GM13977 (cell line): ENCODE measurements around the gene DNMBP.
"Not testable (repeated sequence)": the region's sequence is repeated elsewhere in the genome, so short reads cannot be mapped to it uniquely, and the experiment has no call there.

Experiments
- DNase-seq: peaks from one replicate; pipeline ENCODE4 v3.0.0; 2012; ENCODE audit warnings: low spot score
- in situ Hi-C: fragments of 300-500 bp; cut with MboI; formaldehyde crosslinking; loops from one replicate; pipeline ENCODE4 v1.12.0; 2022; ENCODE audit warnings: low sequenced_read_pairs, low pct_unique_long_range_greater_than_20kb, mixed read lengths, inconsistent platforms; ENCODE audit not compliant: unreplicated experiment
- TF ChIP-seq, protein P1 (sequence below): IDR thresholded peaks from 2 replicates; pipeline ENCODE4 v1.5.1; 2012; ENCODE audit warnings: mild to moderate bottlenecking, control low read depth; ENCODE audit not compliant: insufficient read depth; ENCODE audit errors: extremely low read depth, missing control alignments

Gene DNMBP

GRCh38 chr10:99952799-99953198 lies 56.9 kb downstream of the DNMBP start:
- no peak for DNase-seq
- in situ Hi-C loops = no loop called here
- TF ChIP-seq, protein P1, sequence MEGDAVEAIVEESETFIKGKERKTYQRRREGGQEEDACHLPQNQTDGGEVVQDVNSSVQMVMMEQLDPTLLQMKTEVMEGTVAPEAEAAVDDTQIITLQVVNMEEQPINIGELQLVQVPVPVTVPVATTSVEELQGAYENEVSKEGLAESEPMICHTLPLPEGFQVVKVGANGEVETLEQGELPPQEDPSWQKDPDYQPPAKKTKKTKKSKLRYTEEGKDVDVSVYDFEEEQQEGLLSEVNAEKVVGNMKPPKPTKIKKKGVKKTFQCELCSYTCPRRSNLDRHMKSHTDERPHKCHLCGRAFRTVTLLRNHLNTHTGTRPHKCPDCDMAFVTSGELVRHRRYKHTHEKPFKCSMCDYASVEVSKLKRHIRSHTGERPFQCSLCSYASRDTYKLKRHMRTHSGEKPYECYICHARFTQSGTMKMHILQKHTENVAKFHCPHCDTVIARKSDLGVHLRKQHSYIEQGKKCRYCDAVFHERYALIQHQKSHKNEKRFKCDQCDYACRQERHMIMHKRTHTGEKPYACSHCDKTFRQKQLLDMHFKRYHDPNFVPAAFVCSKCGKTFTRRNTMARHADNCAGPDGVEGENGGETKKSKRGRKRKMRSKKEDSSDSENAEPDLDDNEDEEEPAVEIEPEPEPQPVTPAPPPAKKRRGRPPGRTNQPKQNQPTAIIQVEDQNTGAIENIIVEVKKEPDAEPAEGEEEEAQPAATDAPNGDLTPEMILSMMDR = no peak

- in situ Hi-C loops, DNase-seq: not testable (repeated sequence)
Measured at GRCh38 chr10:99946051-99946450, 63.7 kb downstream of the DNMBP start.

GRCh38 chr10:99945263-99945662 lies 64.5 kb downstream of the DNMBP start:
- DNase-seq = no peak
- in situ Hi-C loops = no loop called here
- TF ChIP-seq, protein P1 = no peak

- in situ Hi-C loops = no loop called here
- no peak for DNase-seq
- TF ChIP-seq, protein P1 = no peak
Measured at GRCh38 chr10:99944860-99945259, 64.9 kb downstream of the DNMBP start.

- TF ChIP-seq, protein P1 = no peak
- in situ Hi-C loops = no loop called here
- DNase-seq = no peak
Measured at GRCh38 chr10:99943908-99944307, 65.8 kb downstream of the DNMBP start.

- no peak for DNase-seq
- TF ChIP-seq, protein P1 = no peak
- in situ Hi-C loops = no loop called here
Measured at GRCh38 chr10:99941942-99942820, 67.6 kb downstream of the DNMBP start.

GRCh38 chr10:99938563-99938962 lies 71.2 kb downstream of the DNMBP start:
- DNase-seq = peak; percentile 76
- TF ChIP-seq, protein P1 = no peak
- in situ Hi-C loops = no loop called here
